DND-41 (cell line): ENCODE data around the gene EIF1.

ENCODE experiments used
- CTCF ChIP-seq: IDR thresholded peaks from 2 replicates; pipeline ENCODE4 v1.5.1; 2012; ENCODE audit warnings: borderline replicate concordance, low read length, moderate library complexity, mild to moderate bottlenecking; ENCODE audit not compliant: poor library complexity, severe bottlenecking; ENCODE audit errors: extremely low read depth
- EZH2 ChIP-seq: IDR thresholded peaks from 3 replicates; pipeline ENCODE4 v1.6.1; 2012; ENCODE audit warnings: borderline replicate concordance, low read depth, mild to moderate bottlenecking, moderate library complexity, low read length, inconsistent platforms; ENCODE audit not compliant: severe bottlenecking

- TF ChIP-seq CTCF (no peak), EZH2 (no peak)
These were observed 25.1 kb upstream of the EIF1 start for GRCh38 chr17:41663451-41664171.
